Upper lobe of left lung (tissue), 4 donors: ENCODE data around the gene DNAJC5G.

Source experiments
- EP300 ChIP-seq, 4 donors: sonication (generic); formaldehyde crosslinking; IDR thresholded peaks; one replicate each; pipeline ENCODE4 v1.5.1; 2017; ENCODE audit warnings: antibody characterized with exemption in 4 of 4, control low read depth in 2 of 4
- POLR2A ChIP-seq, 4 donors: fragments of 450-650 bp; IDR thresholded peaks; one replicate each; pipeline ENCODE4 v1.5.1; 2016 to 2017; ENCODE audit warnings: antibody characterized with exemption in 4 of 4, mild to moderate bottlenecking in 2 of 4
- TF ChIP-seq, protein P1 (sequence below), 6 experiments: fragments of 450-650 bp in 4 of 6; fragments of 200-600 bp in 2 of 6; sonication (generic) in 2 of 6; IDR thresholded peaks; one replicate each; pipeline ENCODE4 v1.5.1; 2016 to 2019; ENCODE audit warnings: antibody characterized with exemption in 6 of 6

GRCh38 chr2:27242614-27242951 lies 32.6 kb upstream of the DNAJC5G start:
- TF ChIP-seq, protein P1, sequence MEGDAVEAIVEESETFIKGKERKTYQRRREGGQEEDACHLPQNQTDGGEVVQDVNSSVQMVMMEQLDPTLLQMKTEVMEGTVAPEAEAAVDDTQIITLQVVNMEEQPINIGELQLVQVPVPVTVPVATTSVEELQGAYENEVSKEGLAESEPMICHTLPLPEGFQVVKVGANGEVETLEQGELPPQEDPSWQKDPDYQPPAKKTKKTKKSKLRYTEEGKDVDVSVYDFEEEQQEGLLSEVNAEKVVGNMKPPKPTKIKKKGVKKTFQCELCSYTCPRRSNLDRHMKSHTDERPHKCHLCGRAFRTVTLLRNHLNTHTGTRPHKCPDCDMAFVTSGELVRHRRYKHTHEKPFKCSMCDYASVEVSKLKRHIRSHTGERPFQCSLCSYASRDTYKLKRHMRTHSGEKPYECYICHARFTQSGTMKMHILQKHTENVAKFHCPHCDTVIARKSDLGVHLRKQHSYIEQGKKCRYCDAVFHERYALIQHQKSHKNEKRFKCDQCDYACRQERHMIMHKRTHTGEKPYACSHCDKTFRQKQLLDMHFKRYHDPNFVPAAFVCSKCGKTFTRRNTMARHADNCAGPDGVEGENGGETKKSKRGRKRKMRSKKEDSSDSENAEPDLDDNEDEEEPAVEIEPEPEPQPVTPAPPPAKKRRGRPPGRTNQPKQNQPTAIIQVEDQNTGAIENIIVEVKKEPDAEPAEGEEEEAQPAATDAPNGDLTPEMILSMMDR (IDR thresholded peaks at IDR 0.05): no peak
- TF ChIP-seq EP300 (IDR thresholded peaks at IDR 0.05) (no peak), POLR2A (IDR thresholded peaks at IDR 0.05) (no peak)
